ENCODE data around the gene MBOAT7. TPM values are rescaled to one million over a fixed set of nuclear protein-coding genes. Genes with fewer than 3 reads are reported as not detected.

Gene MBOAT7
- total RNA-seq, 1 experiment from 2014 or later: 100 TPM

- peaks cover 17% of the 10 kb centered on the region for H3K79me1 ChIP-seq (ENCODE audit: insufficient read depth, low read depth, low read length, poor library complexity, severe bottlenecking)
- WGBS (ENCODE audit: extremely low coverage, insufficient read length, low lambda C conversion rate): no CpG with 5 or more reads among the region's 103 CpGs
- H3K4me1 ChIP-seq (ENCODE audit: insufficient read depth, low read length): no peaks in the 10 kb centered on the region
- no peak within 1 kb of the TSS for H4K91ac ChIP-seq (ENCODE audit: insufficient read length, low read depth, low read length)
- H2AK5ac ChIP-seq (ENCODE audit: insufficient read length, low read length): no peak within 1 kb of the TSS
- no peak within 1 kb of the TSS for H2AFZ ChIP-seq (ENCODE audit: low read length)
- peak within 1 kb of the TSS; percentile 91; the same call in 1 of the 2 replicates for H3K14ac ChIP-seq (ENCODE audit: insufficient read depth, low read length)
- H3K4me1 Mint-ChIP-seq: peaks cover 37 to 39% of the 10 kb centered on the region in 2 experiments
- H2BK15ac ChIP-seq (ENCODE audit: low read depth, low read length): no peak within 1 kb of the TSS
- peak within 1 kb of the TSS; percentile 80 to 93 for H3K4me3 Mint-ChIP-seq
- H2BK120ac ChIP-seq (ENCODE audit: low read depth, low read length, poor library complexity, severe bottlenecking): no peak within 1 kb of the TSS
- peaks cover 24% of the 10 kb centered on the region; the same call in 1 of the 2 replicates for H3K79me2 ChIP-seq (ENCODE audit: insufficient read depth, low read length)
- H3K23ac ChIP-seq (ENCODE audit: insufficient read length, low read depth, low read length): no peak within 1 kb of the TSS
- no peak within 1 kb of the TSS for H4K5ac ChIP-seq (ENCODE audit: insufficient read length, low read depth, low read length)
- peak within 1 kb of the TSS; percentile 86 for H3K18ac ChIP-seq (ENCODE audit: insufficient read length, low read depth, low read length)
- H4K20me1 ChIP-seq (ENCODE audit: control insufficient read depth, insufficient read depth, insufficient read length): peaks cover 3% of the 10 kb centered on the region
- H3K27me3 ChIP-seq (ENCODE audit: insufficient read depth, low read length): no peaks in the 10 kb centered on the region
- H3K56ac ChIP-seq (ENCODE audit: insufficient read length, low read depth, low read length): no peak within 1 kb of the TSS
- H3K4me2 ChIP-seq (ENCODE audit: insufficient read depth, insufficient read length, low read length): peak within 1 kb of the TSS; percentile 94
- no peak within 1 kb of the TSS for H3K27ac ChIP-seq (ENCODE audit: insufficient read length, low read depth, low read length)
- no peak within 1 kb of the TSS for H4K8ac ChIP-seq (replicated peaks; ENCODE audit: insufficient read length, low read depth, low read length)
- peaks cover 4% of the 10 kb centered on the region for H3K9me3 ChIP-seq (ENCODE audit: control insufficient read depth, low read depth, low read length)
- peaks cover 15% of the 10 kb centered on the region for H3K23me2 ChIP-seq (ENCODE audit: insufficient read length, low read depth, low read length, poor library complexity, severe bottlenecking)
- no peak within 1 kb of the TSS for H2BK5ac ChIP-seq (ENCODE audit: insufficient read length, low read length)
- peak within 1 kb of the TSS; percentile 80 for H3K9ac ChIP-seq (ENCODE audit: extremely low read depth, insufficient read length, low read length)
- peak within 1 kb of the TSS; percentile 90 to 98 (median 93) for H3K27ac Mint-ChIP-seq
- no peak within 1 kb of the TSS for H2BK12ac ChIP-seq (ENCODE audit: insufficient read length, low read depth, low read length)
- peaks cover 11 to 12% of the 10 kb centered on the region in 2 experiments for H3K9me3 Mint-ChIP-seq
- TF ChIP-seq CTCF (conservative IDR thresholded peaks at IDR 0.05): peak; percentile 49
- no peak within 1 kb of the TSS for H3T11ph ChIP-seq (ENCODE audit: low read length)
- H3K36me3 Mint-ChIP-seq (ENCODE audit: insufficient read depth in 1 of 3, low read depth in 3 of 3): peaks cover 30 to 52% (median 32%) of the 10 kb centered on the region in 3 experiments
- H3K4ac ChIP-seq (ENCODE audit: low read depth, low read length): no peak within 1 kb of the TSS; the same call in 1 of the 2 replicates
- no peak within 1 kb of the TSS for H2BK20ac ChIP-seq (ENCODE audit: low read depth, low read length, poor library complexity, severe bottlenecking)
- peaks cover 1% of the 10 kb centered on the region; the same call in 1 of the 2 replicates for H3K27me3 Mint-ChIP-seq (ENCODE audit: low read depth)
- no peak for DNase-seq
Observed at GRCh38 chr19:54137699-54138488, 51.5 kb downstream of the MBOAT7 start, which contains the start of gene CNOT3. TSS of gene CNOT3 (plus strand) at chr19:54137762. CDS start at chr19:54142979, 5,217 bp downstream.

Data from H9 (cell line).